ENCODE data around the gene CALB2.

Gene CALB2

GRCh38 chr16:71383054-71383773 lies 24.7 kb downstream of the CALB2 start:
- FAIRE-seq (no peak), DNase-seq (ENCODE audit: extremely low spot score, insufficient read length, low read depth) (no peak)

- DNase-seq (ENCODE audit: extremely low spot score, insufficient read length, low read depth) (no peak), FAIRE-seq (no peak)
Measured at GRCh38 chr16:71384073-71384724, 25.7 kb downstream of the CALB2 start.

GRCh38 chr16:71387045-71387871 lies 28.7 kb downstream of the CALB2 start:
- DNase-seq (ENCODE audit: extremely low spot score, insufficient read length, low read depth): no peak
- FAIRE-seq: no peak

- FAIRE-seq: no peak
- DNase-seq (ENCODE audit: extremely low spot score, insufficient read length, low read depth): no peak
Measured at GRCh38 chr16:71389330-71389729, 30.8 kb downstream of the CALB2 start.

GRCh38 chr16:71396594-71396993 lies 38.1 kb downstream of the CALB2 start:
- DNase-seq (ENCODE audit: extremely low spot score, insufficient read length, low read depth) (no peak), FAIRE-seq (no peak)

- DNase-seq (ENCODE audit: extremely low spot score, insufficient read length, low read depth) (no peak), FAIRE-seq (no peak)
Measured at GRCh38 chr16:71399801-71400563, 41.5 kb downstream of the CALB2 start.

GRCh38 chr16:71402007-71402406 lies 43.5 kb downstream of the CALB2 start:
- no peak for FAIRE-seq
- no peak for DNase-seq (ENCODE audit: extremely low spot score, insufficient read length, low read depth)

- FAIRE-seq (no peak), DNase-seq (ENCODE audit: extremely low spot score, insufficient read length, low read depth) (no peak)
Measured at GRCh38 chr16:71402674-71403073, 44.2 kb downstream of the CALB2 start.

- no peak for FAIRE-seq
- no peak for DNase-seq (ENCODE audit: extremely low spot score, insufficient read length, low read depth)
Measured at GRCh38 chr16:71404364-71404763, 45.8 kb downstream of the CALB2 start.

GRCh38 chr16:71406316-71406715 lies 47.8 kb downstream of the CALB2 start:
- FAIRE-seq (no peak), DNase-seq (ENCODE audit: extremely low spot score, insufficient read length, low read depth) (no peak)

GRCh38 chr16:71406724-71407123 lies 48.2 kb downstream of the CALB2 start:
- no peak for DNase-seq (ENCODE audit: extremely low spot score, insufficient read length, low read depth)
- no peak for FAIRE-seq

- FAIRE-seq (no peak), DNase-seq (ENCODE audit: extremely low spot score, insufficient read length, low read depth) (no peak)
Measured at GRCh38 chr16:71407731-71408130, 49.2 kb downstream of the CALB2 start.

GRCh38 chr16:71408536-71408935 lies 50.0 kb downstream of the CALB2 start:
- FAIRE-seq (no peak), DNase-seq (ENCODE audit: extremely low spot score, insufficient read length, low read depth) (no peak)

GRCh38 chr16:71409011-71409775 lies 50.7 kb downstream of the CALB2 start:
- FAIRE-seq: no peak
- DNase-seq (ENCODE audit: extremely low spot score, insufficient read length, low read depth): no peak

GRCh38 chr16:71410146-71410545 lies 51.6 kb downstream of the CALB2 start:
- FAIRE-seq (no peak), DNase-seq (ENCODE audit: extremely low spot score, insufficient read length, low read depth) (no peak)

- peak; percentile 90 for FAIRE-seq
Measured at GRCh38 chr16:71412270-71413160, 54.0 kb downstream of the CALB2 start.

GRCh38 chr16:71413341-71413740 lies 54.8 kb downstream of the CALB2 start:
- FAIRE-seq: no peak
- DNase-seq (ENCODE audit: extremely low spot score, insufficient read length, low read depth): no peak

More at GRCh38 chr16:71412270-71413160, 54.0 kb downstream of the CALB2 start:
- peak; percentile 62 for DNase-seq (ENCODE audit: extremely low spot score, insufficient read length, low read depth)

- no peak for FAIRE-seq
- DNase-seq (ENCODE audit: extremely low spot score, insufficient read length, low read depth): no peak
Measured at GRCh38 chr16:71414038-71414437, 55.5 kb downstream of the CALB2 start.

Data from GM18507 (cell line).